H1 (cell line): ENCODE data around the gene RBMS2.

Experiments
- GABPA ChIP-seq: IDR thresholded peaks from 2 replicates; pipeline ENCODE4 v1.6.1; 2011; ENCODE audit warnings: mild to moderate bottlenecking, low read length, moderate library complexity, borderline replicate concordance; ENCODE audit not compliant: insufficient read depth
- JUND ChIP-seq: IDR thresholded peaks from 2 replicates; pipeline ENCODE4 v1.6.1; 2011; ENCODE audit warnings: mild to moderate bottlenecking, improper control_type of control experiment, low read length
- POLR2AphosphoS5 ChIP-seq: IDR thresholded peaks from 2 replicates; pipeline ENCODE4 v1.6.1; 2011; ENCODE audit warnings: low read depth, low read length
- RAD21 ChIP-seq, 2 experiments: IDR thresholded peaks in 1 of 2; conservative IDR thresholded peaks in 1 of 2; 2 replicates each; pipeline ENCODE4 v1.6.1; 2011; ENCODE audit warnings: low read depth in 2 of 2, low read length in 2 of 2, improper control_type of control experiment in 1 of 2, inconsistent platforms in 1 of 2, mild to moderate bottlenecking in 1 of 2, moderate library complexity in 1 of 2
- ZNF274 ChIP-seq: IDR thresholded peaks from 2 replicates; pipeline ENCODE4 v1.7.0; 2012; ENCODE audit warnings: low read length, borderline replicate concordance; ENCODE audit errors: extremely low read depth
- TF ChIP-seq, protein P1 (sequence below), 3 experiments: IDR thresholded peaks; 1 replicate in 2 of 3; 2 replicates in 1 of 3; pipeline versions ENCODE4 v1.5.1 to v1.6.1; 2011; ENCODE audit warnings: low read length in 3 of 3, mild to moderate bottlenecking in 3 of 3, inconsistent platforms in 2 of 3, low read depth in 1 of 3, moderate library complexity in 1 of 3; ENCODE audit not compliant: insufficient read depth in 1 of 3; ENCODE audit errors: control extremely low read depth in 1 of 3
- TF ChIP-seq, protein P2 (sequence below): IDR thresholded peaks from 2 replicates; pipeline ENCODE4 v1.6.1; 2012; ENCODE audit warnings: inconsistent platforms
- TF ChIP-seq, protein P3 (sequence below): IDR thresholded peaks from 2 replicates; pipeline ENCODE4 v1.6.1; 2012; ENCODE audit warnings: low read length, inconsistent platforms

DNA sequence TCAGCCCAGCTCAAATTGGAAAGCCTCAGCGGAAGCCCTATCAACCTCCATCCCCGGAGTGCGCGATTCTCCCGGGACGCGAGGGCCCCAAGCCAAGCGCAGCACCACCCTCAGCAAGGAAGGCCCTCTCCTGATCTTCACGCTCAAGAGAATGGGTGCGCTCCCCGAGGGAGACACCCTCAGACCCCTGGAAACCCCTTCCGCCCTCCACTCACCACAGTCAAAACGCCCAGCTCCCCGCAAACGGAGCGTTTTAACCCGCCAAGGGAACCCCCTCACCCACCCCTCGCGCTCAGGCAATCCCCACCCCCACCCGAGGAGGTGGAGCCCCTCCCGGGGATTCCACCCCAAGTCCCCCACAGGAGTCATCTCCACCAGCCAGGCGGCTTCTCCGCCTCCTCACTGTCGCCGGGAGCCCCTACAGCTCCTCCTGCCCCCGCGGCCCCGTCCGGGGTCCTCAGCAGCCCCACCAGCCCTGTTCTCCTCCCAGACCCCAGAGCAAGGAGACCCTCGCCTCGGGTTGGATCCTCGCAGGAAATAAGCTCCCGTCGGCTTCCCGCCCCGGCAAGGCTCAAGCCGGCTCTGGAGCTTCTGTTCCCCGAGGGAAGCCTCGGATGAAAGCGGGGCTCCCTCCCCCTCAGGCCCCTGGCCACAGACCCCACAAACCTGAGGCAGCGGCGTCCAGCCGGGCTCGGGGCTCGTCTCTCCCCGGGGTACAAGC, 108.0 kb downstream of the RBMS2 start:
- TF ChIP-seq, protein P1, sequence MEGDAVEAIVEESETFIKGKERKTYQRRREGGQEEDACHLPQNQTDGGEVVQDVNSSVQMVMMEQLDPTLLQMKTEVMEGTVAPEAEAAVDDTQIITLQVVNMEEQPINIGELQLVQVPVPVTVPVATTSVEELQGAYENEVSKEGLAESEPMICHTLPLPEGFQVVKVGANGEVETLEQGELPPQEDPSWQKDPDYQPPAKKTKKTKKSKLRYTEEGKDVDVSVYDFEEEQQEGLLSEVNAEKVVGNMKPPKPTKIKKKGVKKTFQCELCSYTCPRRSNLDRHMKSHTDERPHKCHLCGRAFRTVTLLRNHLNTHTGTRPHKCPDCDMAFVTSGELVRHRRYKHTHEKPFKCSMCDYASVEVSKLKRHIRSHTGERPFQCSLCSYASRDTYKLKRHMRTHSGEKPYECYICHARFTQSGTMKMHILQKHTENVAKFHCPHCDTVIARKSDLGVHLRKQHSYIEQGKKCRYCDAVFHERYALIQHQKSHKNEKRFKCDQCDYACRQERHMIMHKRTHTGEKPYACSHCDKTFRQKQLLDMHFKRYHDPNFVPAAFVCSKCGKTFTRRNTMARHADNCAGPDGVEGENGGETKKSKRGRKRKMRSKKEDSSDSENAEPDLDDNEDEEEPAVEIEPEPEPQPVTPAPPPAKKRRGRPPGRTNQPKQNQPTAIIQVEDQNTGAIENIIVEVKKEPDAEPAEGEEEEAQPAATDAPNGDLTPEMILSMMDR (IDR thresholded peaks at IDR 0.05; ENCODE audit: control extremely low read depth in 1 of 3, insufficient read depth in 1 of 3, low read depth in 1 of 3, low read length in 3 of 3): no peak; a peak in 1 of 4 replicates
- no peak for TF ChIP-seq ZNF274
- TF ChIP-seq, protein P2, sequence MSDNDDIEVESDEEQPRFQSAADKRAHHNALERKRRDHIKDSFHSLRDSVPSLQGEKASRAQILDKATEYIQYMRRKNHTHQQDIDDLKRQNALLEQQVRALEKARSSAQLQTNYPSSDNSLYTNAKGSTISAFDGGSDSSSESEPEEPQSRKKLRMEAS: no peak
- no peak for TF ChIP-seq JUND
- TF ChIP-seq, protein P3, sequence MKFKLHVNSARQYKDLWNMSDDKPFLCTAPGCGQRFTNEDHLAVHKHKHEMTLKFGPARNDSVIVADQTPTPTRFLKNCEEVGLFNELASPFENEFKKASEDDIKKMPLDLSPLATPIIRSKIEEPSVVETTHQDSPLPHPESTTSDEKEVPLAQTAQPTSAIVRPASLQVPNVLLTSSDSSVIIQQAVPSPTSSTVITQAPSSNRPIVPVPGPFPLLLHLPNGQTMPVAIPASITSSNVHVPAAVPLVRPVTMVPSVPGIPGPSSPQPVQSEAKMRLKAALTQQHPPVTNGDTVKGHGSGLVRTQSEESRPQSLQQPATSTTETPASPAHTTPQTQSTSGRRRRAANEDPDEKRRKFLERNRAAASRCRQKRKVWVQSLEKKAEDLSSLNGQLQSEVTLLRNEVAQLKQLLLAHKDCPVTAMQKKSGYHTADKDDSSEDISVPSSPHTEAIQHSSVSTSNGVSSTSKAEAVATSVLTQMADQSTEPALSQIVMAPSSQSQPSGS: no peak
- no peak for TF ChIP-seq POLR2AphosphoS5
- no peak for TF ChIP-seq GABPA
- TF ChIP-seq RAD21 (IDR thresholded peaks at IDR 0.05 in 1 of 2, conservative IDR thresholded peaks at IDR 0.05 in 1 of 2; ENCODE audit: low read depth in 2 of 2, low read length in 2 of 2): no peak
